HL-60 (cell line): ENCODE results near the gene TEAD2.

Experiments
- CTCF ChIP-seq: IDR thresholded peaks from one replicate; pipeline ENCODE4 v1.5.1; 2011; ENCODE audit warnings: low read length, control low read depth, inconsistent platforms; ENCODE audit not compliant: insufficient read depth
- GABPA ChIP-seq: IDR thresholded peaks from 2 replicates; pipeline ENCODE4 v1.6.1; 2012; ENCODE audit warnings: low read depth
- POLR2AphosphoS5 ChIP-seq: IDR thresholded peaks from 2 replicates; pipeline ENCODE4 v1.6.1; 2012; ENCODE audit warnings: low read depth
- REST ChIP-seq: IDR thresholded peaks from 2 replicates; pipeline ENCODE4 v1.6.1; 2012; ENCODE audit warnings: low read depth; ENCODE audit not compliant: insufficient replicate concordance
- SPI1 ChIP-seq: IDR thresholded peaks from 2 replicates; pipeline ENCODE4 v1.6.1; 2012; ENCODE audit warnings: low read depth, mild to moderate bottlenecking, borderline replicate concordance

DNA sequence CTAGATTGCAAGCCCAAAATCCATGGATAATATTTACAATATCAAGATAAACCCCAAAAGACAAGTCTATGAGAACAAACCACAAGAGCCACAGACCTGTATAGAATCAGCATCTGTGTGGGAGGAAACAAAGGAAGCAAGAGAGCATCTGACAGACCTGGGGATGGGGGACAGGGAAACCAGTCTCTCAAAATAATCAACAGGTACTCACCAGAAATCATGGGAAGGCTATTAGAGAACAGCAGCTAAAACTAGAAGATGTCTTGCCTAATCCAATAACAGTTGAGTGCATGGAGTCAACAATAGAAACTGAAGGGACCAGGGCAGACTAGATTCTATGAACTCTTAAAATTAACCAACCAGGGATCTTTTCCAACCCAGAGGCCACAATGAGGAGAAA, 45.9 kb downstream of the TEAD2 start:
- TF ChIP-seq CTCF (no peak), POLR2AphosphoS5 (no peak), GABPA (no peak), SPI1 (no peak), REST (no peak)
